ENCODE results near the gene RACK1.

The RACK1 gene

DNA sequence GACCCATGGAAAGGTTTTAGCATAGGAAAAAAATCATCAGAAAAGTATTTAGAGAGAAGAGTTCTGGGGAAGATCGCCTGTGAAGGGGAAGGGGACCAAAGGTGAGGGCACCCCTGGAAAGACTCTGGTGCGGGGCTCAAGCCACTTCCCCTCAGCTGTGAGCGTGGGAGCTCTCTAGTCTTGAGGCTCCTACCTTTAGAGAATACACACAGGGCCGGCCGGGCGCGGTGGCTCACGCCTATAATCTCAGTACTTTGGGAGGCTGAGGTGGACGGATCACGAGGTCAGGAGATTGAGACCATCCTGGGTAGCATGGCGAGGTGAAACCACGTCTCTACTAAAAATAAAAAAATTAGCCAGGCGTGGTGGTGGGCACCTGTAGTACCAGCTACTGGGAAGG lies 13.7 kb downstream of the RACK1 start:
- no peaks in the 10 kb centered on the region for H4K20me1 ChIP-seq (ENCODE audit: low read depth, low read length)
- TF ChIP-seq CTCF (IDR thresholded peaks at IDR 0.05; ENCODE audit: insufficient read depth, low read length, poor library complexity, severe bottlenecking) (no peak), EZH2phosphoT487 (conservative IDR thresholded peaks at IDR 0.05; ENCODE audit: low read length) (no peak)

DNA sequence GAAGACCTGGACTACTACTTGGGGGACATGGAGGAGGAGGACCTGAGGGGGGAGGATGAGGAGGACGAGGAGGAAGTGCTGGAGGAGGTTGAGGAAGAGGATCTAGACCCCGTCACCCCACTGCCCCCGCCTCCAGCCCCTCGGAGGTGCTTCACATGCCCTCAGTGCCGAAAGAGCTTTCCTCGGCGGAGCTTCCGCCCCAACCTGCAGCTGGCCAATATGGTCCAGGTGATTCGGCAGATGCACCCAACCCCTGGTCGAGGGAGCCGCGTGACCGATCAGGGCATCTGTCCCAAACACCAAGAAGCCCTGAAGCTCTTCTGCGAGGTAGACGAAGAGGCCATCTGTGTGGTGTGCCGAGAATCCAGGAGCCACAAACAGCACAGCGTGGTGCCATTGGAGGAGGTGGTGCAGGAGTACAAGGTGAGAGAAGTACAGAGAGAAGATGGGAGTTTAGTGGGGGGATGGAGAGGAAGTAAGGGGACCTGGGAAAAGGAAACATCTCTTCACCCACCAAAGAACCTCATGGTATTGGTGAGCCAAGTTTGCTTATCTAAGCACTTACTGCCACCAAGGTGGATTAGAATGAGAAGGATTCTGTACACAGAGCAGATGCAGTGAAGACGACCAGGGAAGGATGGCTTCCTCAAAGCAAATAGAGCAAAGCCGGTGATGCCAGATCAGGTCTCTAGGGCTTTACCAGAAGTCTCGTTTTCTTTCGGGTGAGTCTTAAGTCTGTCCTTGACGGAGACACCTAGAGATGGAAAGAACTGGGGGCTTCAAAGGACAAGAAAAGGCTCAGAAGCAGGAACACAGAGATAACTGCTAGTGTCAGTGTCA lies 19.1 kb downstream of the RACK1 start:
- H3K4me2 ChIP-seq (ENCODE audit: low read depth, low read length, poor library complexity, severe bottlenecking), result peak overlapping the region; percentile 98
- H3K9me2 ChIP-seq (replicated peaks; ENCODE audit: insufficient read depth, low read length), result no peaks in the 10 kb centered on the region
- peak overlapping the region; percentile 80 for H3K9ac ChIP-seq (ENCODE audit: low read length)
- H3K9me3 ChIP-seq (ENCODE audit: insufficient read depth, low read length), result no peaks in the 10 kb centered on the region
- peak overlapping the region; percentile 94 for H3K4me3 ChIP-seq (ENCODE audit: insufficient read depth, low read length, poor library complexity, severe bottlenecking)
- no peaks in the 10 kb centered on the region for H3K27me3 ChIP-seq (ENCODE audit: low read length)
- H4K20me1 ChIP-seq (ENCODE audit: low read depth, low read length), result no peaks in the 10 kb centered on the region
- peak overlapping the region; percentile 38 for H2AFZ ChIP-seq (ENCODE audit: low read depth, low read length, severe bottlenecking)
- TF ChIP-seq EZH2phosphoT487 (conservative IDR thresholded peaks at IDR 0.05; ENCODE audit: low read length), result no peak
- TF ChIP-seq CTCF (IDR thresholded peaks at IDR 0.05; ENCODE audit: insufficient read depth, low read length, poor library complexity, severe bottlenecking), result no peak
- H3K79me2 ChIP-seq (ENCODE audit: insufficient read depth, low read length), result peaks cover 30% of the 10 kb centered on the region
- peaks cover 39% of the 10 kb centered on the region for H3F3A ChIP-seq (ENCODE audit: insufficient read depth)
- no peaks in the 10 kb centered on the region for H3K36me3 ChIP-seq (ENCODE audit: low read length)
- peak overlapping the region; percentile 95 for H3K27ac ChIP-seq (ENCODE audit: low read depth, low read length)

More for the DNA sequence above, 13.7 kb downstream of the RACK1 start:
- Histone ChIP-seq H3K9ac (ENCODE audit: low read length) (no peak overlapping the region), H3K79me2 (ENCODE audit: insufficient read depth, low read length) (peaks cover 23% of the 10 kb centered on the region), H3K4me2 (ENCODE audit: low read depth, low read length, poor library complexity, severe bottlenecking) (no peak overlapping the region), H2AFZ (ENCODE audit: low read depth, low read length, severe bottlenecking) (no peak overlapping the region), H3K4me3 (ENCODE audit: insufficient read depth, low read length, poor library complexity, severe bottlenecking) (no peak overlapping the region), H3K36me3 (ENCODE audit: low read length) (no peaks in the 10 kb centered on the region), H3K27ac (ENCODE audit: low read depth, low read length) (no peak overlapping the region), H3K27me3 (ENCODE audit: low read length) (no peaks in the 10 kb centered on the region), H3K9me3 (ENCODE audit: insufficient read depth, low read length) (no peaks in the 10 kb centered on the region), H3K9me2 (replicated peaks; ENCODE audit: insufficient read depth, low read length) (no peaks in the 10 kb centered on the region), H3F3A (ENCODE audit: insufficient read depth) (peaks cover 27% of the 10 kb centered on the region)

GRCh38 chr5:181223729-181224389 lies 19.8 kb downstream of the RACK1 start:
- Histone ChIP-seq H2AFZ (ENCODE audit: low read depth, low read length, severe bottlenecking) (peak overlapping the region; percentile 38), H3K36me3 (ENCODE audit: low read length) (no peaks in the 10 kb centered on the region), H3K4me3 (ENCODE audit: insufficient read depth, low read length, poor library complexity, severe bottlenecking) (peak overlapping the region; percentile 94), H3K9me3 (ENCODE audit: insufficient read depth, low read length) (no peaks in the 10 kb centered on the region), H3K9ac (ENCODE audit: low read length) (peak overlapping the region; percentile 80), H3K27ac (ENCODE audit: low read depth, low read length) (peak overlapping the region; percentile 95), H4K20me1 (ENCODE audit: low read depth, low read length) (no peaks in the 10 kb centered on the region), H3K9me2 (replicated peaks; ENCODE audit: insufficient read depth, low read length) (no peaks in the 10 kb centered on the region), H3F3A (ENCODE audit: insufficient read depth) (peaks cover 39% of the 10 kb centered on the region), H3K79me2 (ENCODE audit: insufficient read depth, low read length) (peaks cover 24% of the 10 kb centered on the region), H3K4me2 (ENCODE audit: low read depth, low read length, poor library complexity, severe bottlenecking) (peak overlapping the region; percentile 98), H3K27me3 (ENCODE audit: low read length) (no peaks in the 10 kb centered on the region)
- TF ChIP-seq CTCF (IDR thresholded peaks at IDR 0.05; ENCODE audit: insufficient read depth, low read length, poor library complexity, severe bottlenecking) (no peak), EZH2phosphoT487 (conservative IDR thresholded peaks at IDR 0.05; ENCODE audit: low read length) (no peak)
